GM23338 (cell line): ENCODE results near the gene FHOD1. TPM values are rescaled to one million over a fixed set of nuclear protein-coding genes. Genes with fewer than 3 reads are reported as not detected.

ENCODE experiments used
- ATAC-seq: fragments of 200-7000 bp; cut with Tn5 transposase; 3 replicates; pipeline ENCODE4 v1.9.1; 2020
- DNase-seq: peaks from one replicate; pipeline ENCODE4 v3.0.0-alpha.2; 2015; ENCODE audit warnings: low spot score
- H2AFZ ChIP-seq: fragments of 200-600 bp; sonication (generic); 2 replicates; pipeline ENCODE4 v1.8.0; 2016; ENCODE audit warnings: antibody characterized with exemption, mild to moderate bottlenecking, moderate library complexity
- H3F3A ChIP-seq: fragments of 200-600 bp; sonication (generic); replicated peaks from 2 replicates; pipeline ENCODE4 v1.8.0; 2017; ENCODE audit warnings: antibody characterized with exemption, mixed run types, low read depth
- H3K27ac ChIP-seq: fragments of 200-600 bp; sonication (generic); 2 replicates; pipeline ENCODE4 v1.6.1; 2016; ENCODE audit warnings: low read depth
- H3K27me3 ChIP-seq: fragments of 200-600 bp; sonication (generic); 2 replicates; pipeline ENCODE4 v1.8.0; 2016; ENCODE audit warnings: mild to moderate bottlenecking, mixed run types, moderate library complexity; ENCODE audit not compliant: insufficient read depth
- H3K36me3 ChIP-seq: fragments of 200-600 bp; sonication (generic); 2 replicates; pipeline ENCODE4 v1.8.0; 2016; ENCODE audit warnings: mild to moderate bottlenecking; ENCODE audit not compliant: insufficient read depth
- H3K4me1 ChIP-seq: fragments of 200-600 bp; sonication (generic); 2 replicates; pipeline ENCODE4 v1.8.0; 2016; ENCODE audit warnings: mild to moderate bottlenecking, moderate library complexity; ENCODE audit not compliant: insufficient read depth
- H3K4me2 ChIP-seq: fragments of 200-600 bp; sonication (generic); 2 replicates; pipeline ENCODE4 v1.7.1; 2017; ENCODE audit warnings: mixed run types
- H3K4me3 ChIP-seq: fragments of 200-600 bp; sonication (generic); 2 replicates; pipeline ENCODE4 v1.6.1; 2016; ENCODE audit warnings: mixed run types
- H3K79me2 ChIP-seq: fragments of 200-600 bp; sonication (generic); replicated peaks from 2 replicates; pipeline ENCODE4 v1.8.0; 2017; ENCODE audit warnings: mild to moderate bottlenecking; ENCODE audit not compliant: insufficient read depth
- H3K9me2 ChIP-seq: fragments of 200-600 bp; sonication (generic); 2 replicates; pipeline ENCODE4 v1.8.0; 2017; ENCODE audit not compliant: insufficient read depth
- H4K20me1 ChIP-seq: fragments of 200-600 bp; sonication (generic); replicated peaks from 2 replicates; pipeline ENCODE4 v1.8.0; 2017; ENCODE audit warnings: mild to moderate bottlenecking; ENCODE audit not compliant: insufficient read depth
- H3K27ac Mint-ChIP-seq: 2 replicates; pipeline ENCODE4 v1.8.0; 2020; ENCODE audit warnings: inconsistent platforms, mild to moderate bottlenecking, moderate library complexity, mixed read lengths
- H3K27me3 Mint-ChIP-seq: 3 replicates; pipeline ENCODE4 v1.8.0; 2022; ENCODE audit warnings: low read depth, mild to moderate bottlenecking, moderate library complexity, mixed read lengths, inconsistent platforms; ENCODE audit not compliant: insufficient read depth, poor library complexity
- H3K36me3 Mint-ChIP-seq: 3 replicates; pipeline ENCODE4 v1.8.0; 2021; ENCODE audit warnings: low read depth, mild to moderate bottlenecking, inconsistent platforms, moderate library complexity, mixed read lengths
- H3K4me1 Mint-ChIP-seq: 3 replicates; pipeline ENCODE4 v1.8.0; 2020; ENCODE audit warnings: mild to moderate bottlenecking, inconsistent platforms, mixed read lengths
- H3K4me3 Mint-ChIP-seq: 3 replicates; pipeline ENCODE4 v1.8.0; 2021; ENCODE audit warnings: moderate library complexity, mild to moderate bottlenecking, inconsistent platforms, mixed read lengths
- H3K9me3 Mint-ChIP-seq: 3 replicates; pipeline ENCODE4 v1.8.0; 2020; ENCODE audit warnings: moderate library complexity, mild to moderate bottlenecking, inconsistent platforms, mixed read lengths
- CTCF ChIP-seq, 2 experiments: fragments of 200-600 bp in 1 of 2; sonication (generic) in 1 of 2; conservative IDR thresholded peaks; 2 replicates each; pipeline versions ENCODE4 v1.5.1 to v1.6.1; 2016 to 2017; ENCODE audit warnings: antibody characterized with exemption in 2 of 2, low read depth in 2 of 2, mild to moderate bottlenecking in 2 of 2, moderate library complexity in 1 of 2
- ETS1 ChIP-seq: IDR thresholded peaks from 2 replicates; pipeline ENCODE4 v1.6.1; 2016; ENCODE audit warnings: antibody characterized with exemption
- EZH2 ChIP-seq: fragments of 200-600 bp; sonication (generic); IDR thresholded peaks from one replicate; pipeline ENCODE4 v1.8.0; 2017; ENCODE audit warnings: antibody characterized with exemption, mild to moderate bottlenecking, low read depth; ENCODE audit not compliant: unreplicated experiment
- EZH2phosphoT487 ChIP-seq: fragments of 200-600 bp; sonication (generic); IDR thresholded peaks from one replicate; pipeline ENCODE4 v1.8.1; 2018; ENCODE audit warnings: antibody characterized with exemption; ENCODE audit not compliant: unreplicated experiment
- NANOG ChIP-seq: IDR thresholded peaks from 2 replicates; pipeline ENCODE4 v1.6.1; 2016; ENCODE audit warnings: antibody characterized with exemption, borderline replicate concordance
- POLR2AphosphoS5 ChIP-seq: IDR thresholded peaks from 2 replicates; pipeline ENCODE4 v1.6.1; 2016; ENCODE audit warnings: antibody characterized with exemption, low read depth
- REST ChIP-seq: IDR thresholded peaks from one replicate; pipeline ENCODE4 v1.6.1; 2018; ENCODE audit warnings: antibody characterized with exemption; ENCODE audit not compliant: unreplicated experiment
- ZNF462 ChIP-seq: fragments of 250-450 bp; sonication (Bioruptor Pico); IDR thresholded peaks from 2 replicates; pipeline ENCODE4 v1.5.0; 2020; ENCODE audit warnings: mild to moderate bottlenecking, moderate library complexity
- polyA plus RNA-seq: library from polyadenylated mRNA; unstranded; fragments of >200 nt; fragmentation: Nextera tagmentation; extraction: Ambion mirVana; gene quantifications from 2 replicates; pipeline ENCODE4 v1.2.1, GENCODE V29; 2016
- total RNA-seq: library from RNA; depleted of rRNA; stranded (reverse); fragments of >200 nt; shearing (Covaris generic); gene quantifications from 2 replicates; pipeline ENCODE4 v1.2.3, GENCODE V29; 2014

FHOD1 gene
- total and polyA plus RNA-seq, 2 experiments from 2014 or later, result 26.2 to 52.7 TPM

GRCh38 chr16:67245186-67245585, 2.1 kb downstream of the FHOD1 start (continued):
- TF ChIP-seq REST (no peak), EZH2phosphoT487 (no peak), CTCF (conservative IDR thresholded peaks at IDR 0.05; ENCODE audit: low read depth in 2 of 2) (no peak)

- H3K27me3 ChIP-seq, result peaks cover 18% of the 10 kb centered on the region
- Mint-ChIP-seq H3K27ac (peak overlapping the region; percentile 64; the same call in 1 of the 2 replicates), H3K27me3 (peaks cover 25% of the 10 kb centered on the region), H3K9me3 (no peaks in the 10 kb centered on the region; the same call in 2 of the 3 replicates), H3K4me3 (peak overlapping the region; percentile 90), H3K4me1 (peaks cover 50% of the 10 kb centered on the region), H3K36me3 (peaks cover 8% of the 10 kb centered on the region)
- no peaks in the 10 kb centered on the region for H3K9me2 ChIP-seq
- peaks cover 29% of the 10 kb centered on the region for H3K4me1 ChIP-seq
- ATAC-seq (no peak), DNase-seq (no peak)
- H2AFZ ChIP-seq, result no peak overlapping the region
- H4K20me1 ChIP-seq, result no peaks in the 10 kb centered on the region; the same call in 1 of the 2 replicates
- H3K4me3 ChIP-seq, result peak overlapping the region; percentile 89; the same call in 1 of the 2 replicates
- H3K79me2 ChIP-seq, result peaks cover 36% of the 10 kb centered on the region
- H3F3A ChIP-seq, result peaks cover 18% of the 10 kb centered on the region
- no peak overlapping the region for H3K27ac ChIP-seq
- H3K4me2 ChIP-seq, result peak overlapping the region; percentile 93; the same call in 1 of the 2 replicates
- no peaks in the 10 kb centered on the region for H3K36me3 ChIP-seq
- TF ChIP-seq EZH2, result no peak
- no peak for TF ChIP-seq CTCF (conservative IDR thresholded peaks at IDR 0.05; ENCODE audit: low read depth in 2 of 2)
- TF ChIP-seq ZNF462 (CRISPR knock-in tag), result no peak
- TF ChIP-seq POLR2AphosphoS5, result no peak
- no peak for TF ChIP-seq ETS1
- TF ChIP-seq NANOG, result no peak
Measured at GRCh38 chr16:67244387-67245185, 2.7 kb downstream of the FHOD1 start.
